Activated T-helper 1 cell treated with anti-CD3 and anti-CD28 coated beads, Interleukin-12 subunit alpha, Interleukin-12 subunit beta, Interleukin-2, Interleukin-4 antibody, amounts not matched to agents 30 ng/mL and 10 ng/mL and 1 ng/mL, durations not matched to agents 14 hours and 24 hours and 36 hours (primary cell): Measurements from ENCODE around the gene ARHGAP21. TPM values are rescaled to one million over a fixed set of nuclear protein-coding genes. Genes with fewer than 3 reads are reported as not detected.
A peak's percentile ranks its signal among the peaks of the same experiment; 100 is the strongest.
"Not testable (repeated sequence)": the region's sequence is repeated elsewhere in the genome, so short reads cannot be mapped to it uniquely, and the experiment has no call there.

ENCODE experiments used
- DNase-seq: peaks from one replicate; pipeline ENCODE4 v3.0.0; 2021; ENCODE audit warnings: low spot score
- H3K27ac Mint-ChIP-seq: one replicate; pipeline ENCODE4 v1.8.0; 2021; ENCODE audit warnings: mild to moderate bottlenecking, mixed read lengths
- H3K27me3 Mint-ChIP-seq: one replicate; pipeline ENCODE4 v1.8.0; 2022; ENCODE audit warnings: mild to moderate bottlenecking, moderate library complexity, mixed read lengths; ENCODE audit not compliant: insufficient read depth
- H3K36me3 Mint-ChIP-seq: one replicate; pipeline ENCODE4 v1.8.0; 2021; ENCODE audit warnings: low read depth, mixed read lengths
- H3K4me1 Mint-ChIP-seq: one replicate; pipeline ENCODE4 v1.8.0; 2021; ENCODE audit warnings: low read depth, mixed read lengths
- H3K4me3 Mint-ChIP-seq: one replicate; pipeline ENCODE4 v1.8.0; 2021; ENCODE audit warnings: mild to moderate bottlenecking, moderate library complexity, mixed read lengths
- H3K9me3 Mint-ChIP-seq: one replicate; pipeline ENCODE4 v1.8.0; 2021; ENCODE audit warnings: mixed read lengths
- intact Hi-C: fragments of 100-400 bp; cut with micrococcal nuclease; formaldehyde crosslinking; loops from one replicate; pipeline ENCODE4 v1.15.1; 2024
- total RNA-seq: library from RNA; stranded (reverse); gene quantifications from 2 replicates; pipeline ENCODE4 v1.2.3, GENCODE V29; 2022

Gene ARHGAP21
- total RNA-seq, 1 donor from 2014 or later: 51.1 TPM

DNA sequence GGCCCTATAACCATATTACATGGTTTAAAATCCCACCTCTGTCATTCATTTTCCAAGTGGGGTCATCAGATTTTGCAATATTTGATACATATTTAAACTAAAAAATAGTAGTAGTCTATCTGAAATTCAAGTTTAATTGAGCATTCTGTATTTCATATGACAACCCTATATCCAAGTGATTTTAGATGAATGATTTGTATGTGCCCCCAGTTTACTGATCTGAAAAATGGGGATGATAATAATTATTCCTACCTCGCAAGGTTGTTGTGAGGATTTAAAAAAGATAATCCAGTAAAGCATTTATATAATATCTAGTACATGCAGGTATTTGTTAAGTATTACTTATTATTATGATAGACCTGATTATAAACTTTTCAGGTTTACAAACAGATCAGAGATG lies 84.6 kb downstream of the ARHGAP21 start:
- Mint-ChIP-seq H3K9me3 (no peaks in the 10 kb centered on the region), H3K36me3 (peaks cover 2% of the 10 kb centered on the region), H3K4me1 (no peaks in the 10 kb centered on the region), H3K4me3 (no peak overlapping the region), H3K27ac (no peak overlapping the region), H3K27me3 (no peaks in the 10 kb centered on the region)
- no peak for DNase-seq
- intact Hi-C loops: no loop called here

DNA sequence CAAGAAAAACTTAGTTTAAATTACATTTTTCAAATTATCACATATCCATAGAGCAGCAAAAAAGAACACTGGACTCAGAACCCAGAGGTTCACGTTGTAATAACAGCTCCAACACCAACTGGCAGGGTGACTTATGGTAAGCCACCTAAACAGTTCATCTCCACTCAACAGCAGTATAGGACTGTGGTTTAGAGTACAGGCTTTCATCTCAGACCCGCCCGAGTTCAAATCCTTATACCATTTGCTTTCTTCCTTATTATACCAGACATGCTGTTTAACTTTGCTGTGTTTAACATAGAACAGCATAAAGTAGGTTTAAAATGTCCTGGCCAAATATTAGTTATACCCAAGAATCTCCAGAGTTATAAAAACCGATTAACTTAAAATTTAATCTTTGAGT lies 97.9 kb downstream of the ARHGAP21 start:
- Mint-ChIP-seq H3K36me3 (peaks cover 4% of the 10 kb centered on the region), H3K27ac (no peak overlapping the region), H3K27me3 (no peaks in the 10 kb centered on the region), H3K4me3 (no peak overlapping the region), H3K9me3 (no peaks in the 10 kb centered on the region), H3K4me1 (peaks cover 30% of the 10 kb centered on the region)
- intact Hi-C loops: no loop called here
- no peak for DNase-seq

DNA sequence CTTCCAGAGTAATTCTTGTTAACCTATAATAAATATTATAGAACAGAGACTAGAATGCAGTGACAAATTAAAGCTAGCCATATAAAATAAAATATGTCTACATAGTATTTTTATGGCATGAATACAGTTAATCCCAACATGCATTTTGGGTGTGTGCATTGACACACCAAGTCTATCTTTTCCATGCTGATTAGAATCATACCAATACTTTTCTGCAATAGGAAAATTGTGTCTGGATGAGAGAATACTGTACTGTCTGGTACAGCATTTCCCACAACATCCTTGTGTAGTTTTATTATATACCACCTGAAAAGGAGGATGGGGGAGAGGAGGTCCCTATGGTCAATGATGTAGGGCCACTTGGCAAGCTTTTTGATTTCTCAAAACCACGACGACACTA lies 100.3 kb downstream of the ARHGAP21 start:
- peaks cover 36% of the 10 kb centered on the region for H3K4me1 Mint-ChIP-seq
- no peaks in the 10 kb centered on the region for H3K9me3 Mint-ChIP-seq
- H3K4me3 Mint-ChIP-seq: no peak overlapping the region
- no peak for DNase-seq
- H3K36me3 Mint-ChIP-seq: peaks cover 8% of the 10 kb centered on the region
- H3K27me3 Mint-ChIP-seq: no peaks in the 10 kb centered on the region
- intact Hi-C loops: no loop called here
- no peak overlapping the region for H3K27ac Mint-ChIP-seq

DNA sequence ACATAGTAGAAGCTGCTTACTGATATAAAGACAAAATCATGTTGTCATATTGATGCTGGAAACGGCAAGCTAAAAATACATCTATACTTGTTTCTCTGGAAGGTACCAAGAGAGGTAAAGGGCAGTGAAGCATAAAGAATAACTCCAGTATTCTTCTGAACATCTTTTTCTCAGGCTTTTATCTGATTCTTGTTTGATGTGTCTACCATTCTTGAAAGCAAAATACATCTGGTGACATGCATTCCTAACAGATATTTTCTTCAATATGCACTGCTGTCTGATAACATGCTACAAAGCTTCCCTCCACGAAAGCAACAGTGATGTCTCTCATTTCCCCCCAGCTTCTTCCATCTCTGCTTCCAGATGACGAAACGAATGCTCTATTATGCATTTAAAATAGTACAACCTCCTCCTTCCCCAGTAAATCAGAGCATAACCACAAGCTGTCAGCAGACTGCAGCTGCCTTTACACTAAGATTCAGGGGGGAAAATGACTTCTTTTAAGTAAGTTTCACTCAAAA lies 100.8 kb downstream of the ARHGAP21 start:
- Mint-ChIP-seq H3K9me3 (no peaks in the 10 kb centered on the region), H3K27me3 (no peaks in the 10 kb centered on the region), H3K4me3 (peak overlapping the region; percentile 3), H3K36me3 (peaks cover 11% of the 10 kb centered on the region), H3K27ac (peak overlapping the region; percentile 5), H3K4me1 (peaks cover 40% of the 10 kb centered on the region)
- no peak for DNase-seq
- intact Hi-C loops: no loop called here

- H3K4me1 Mint-ChIP-seq: peaks cover 40% of the 10 kb centered on the region
- H3K36me3 Mint-ChIP-seq: peaks cover 14% of the 10 kb centered on the region
- intact Hi-C loops, H3K4me3 Mint-ChIP-seq, H3K9me3 Mint-ChIP-seq, DNase-seq, H3K27me3 Mint-ChIP-seq: not testable (repeated sequence)
- H3K27ac Mint-ChIP-seq: peak overlapping the region; percentile 36
Observed at GRCh38 chr10:24621035-24621795, 102.5 kb downstream of the ARHGAP21 start.

DNA sequence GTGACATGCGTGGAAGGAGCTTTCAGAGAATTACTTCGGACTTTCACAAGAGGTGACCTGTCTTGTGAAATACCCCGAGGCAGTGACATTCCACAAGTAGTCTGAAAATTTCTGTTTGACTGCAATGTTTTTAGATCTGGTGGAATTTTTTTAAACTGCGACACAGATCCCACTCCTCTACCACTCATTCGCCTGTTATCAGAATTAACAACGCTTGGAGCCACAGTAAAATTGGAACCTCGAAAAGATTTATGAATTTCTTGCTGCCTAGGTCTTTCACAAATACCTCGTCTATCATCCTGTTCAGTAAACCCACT lies 103.7 kb downstream of the ARHGAP21 start:
- H3K27me3 Mint-ChIP-seq, H3K4me3 Mint-ChIP-seq, H3K27ac Mint-ChIP-seq, DNase-seq, H3K9me3 Mint-ChIP-seq, intact Hi-C loops: not testable (repeated sequence)
- Mint-ChIP-seq H3K36me3 (peaks cover 17% of the 10 kb centered on the region), H3K4me1 (peaks cover 40% of the 10 kb centered on the region)

DNA sequence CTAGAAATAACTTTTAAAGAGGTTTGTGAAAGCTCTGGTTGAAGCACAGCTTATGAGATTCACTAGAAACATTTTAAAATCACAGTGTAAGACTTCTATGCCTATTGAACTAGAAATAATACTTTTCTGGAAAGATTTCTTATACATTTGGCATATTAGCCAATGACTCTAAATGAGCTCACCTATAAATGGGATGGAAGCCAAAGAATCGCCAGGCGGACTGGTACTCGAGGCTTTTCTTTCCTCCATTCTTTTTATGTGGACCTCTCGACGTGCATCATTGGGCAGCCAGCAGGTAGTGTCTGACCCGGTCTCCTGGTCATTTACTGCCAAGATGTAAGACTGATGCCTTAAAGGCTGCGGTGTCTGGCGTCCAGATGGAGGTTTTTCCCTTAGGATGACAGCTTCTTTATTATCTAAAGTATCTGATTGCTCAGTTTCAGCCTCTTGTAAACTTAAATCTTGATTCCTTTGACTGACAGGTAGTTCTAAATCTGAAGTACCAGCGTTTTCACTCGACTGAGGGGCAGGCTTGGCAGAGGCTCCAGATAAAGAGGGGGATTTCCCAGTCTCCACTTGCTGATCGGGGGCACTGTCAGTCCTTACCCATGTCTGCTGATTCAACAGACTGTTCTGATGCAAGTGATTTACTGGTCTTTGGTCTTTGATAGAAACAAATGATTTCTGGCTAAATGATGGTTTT lies 104.2 kb downstream of the ARHGAP21 start:
- Mint-ChIP-seq H3K36me3 (peaks cover 17% of the 10 kb centered on the region), H3K4me1 (peaks cover 40% of the 10 kb centered on the region)
- H3K27me3 Mint-ChIP-seq, H3K4me3 Mint-ChIP-seq, H3K27ac Mint-ChIP-seq, intact Hi-C loops, DNase-seq, H3K9me3 Mint-ChIP-seq: not testable (repeated sequence)

DNA sequence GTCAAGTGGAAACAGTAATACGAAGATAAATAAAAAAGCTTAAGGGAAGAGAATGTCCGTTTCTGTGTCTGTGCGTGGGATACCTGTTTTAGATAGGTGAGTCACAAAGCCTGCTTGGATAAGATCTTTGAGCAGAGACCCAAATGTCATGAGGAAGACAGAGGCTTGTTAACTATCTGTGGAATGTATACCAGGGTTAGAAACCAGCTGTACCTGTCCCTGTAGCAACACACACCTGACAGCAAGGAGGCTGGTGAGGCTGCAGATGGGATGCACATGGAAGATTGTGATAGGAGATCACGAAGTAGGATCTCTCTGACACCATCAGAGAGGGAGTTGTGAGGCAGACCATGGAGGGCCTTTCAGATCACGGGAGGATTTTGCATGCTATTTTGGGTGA lies 105.3 kb downstream of the ARHGAP21 start:
- H3K9me3 Mint-ChIP-seq: no peaks in the 10 kb centered on the region
- peak overlapping the region; percentile 74 for H3K27ac Mint-ChIP-seq
- DNase-seq: no peak
- H3K4me1 Mint-ChIP-seq: peaks cover 34% of the 10 kb centered on the region
- H3K36me3 Mint-ChIP-seq: peaks cover 19% of the 10 kb centered on the region
- peak overlapping the region; percentile 77 for H3K4me3 Mint-ChIP-seq
- H3K27me3 Mint-ChIP-seq: no peaks in the 10 kb centered on the region
- intact Hi-C loops: no loop called here

- DNase-seq: no peak
- Mint-ChIP-seq H3K9me3 (no peaks in the 10 kb centered on the region), H3K27ac (peak overlapping the region; percentile 74), H3K27me3 (no peaks in the 10 kb centered on the region), H3K4me1 (peaks cover 29% of the 10 kb centered on the region), H3K4me3 (no peak overlapping the region), H3K36me3 (peaks cover 20% of the 10 kb centered on the region)
- intact Hi-C loops: loop anchor here (1.0 kb wide), 2 partner anchors 15 to 463 kb away; no protein-coding TSS in a partner anchor
Observed at GRCh38 chr10:24617771-24618396, 105.8 kb downstream of the ARHGAP21 start.

GRCh38 chr10:24616536-24616935 lies 107.2 kb downstream of the ARHGAP21 start:
- intact Hi-C loops: no loop called here
- Mint-ChIP-seq H3K4me3 (no peak overlapping the region), H3K9me3 (no peaks in the 10 kb centered on the region), H3K27ac (no peak overlapping the region), H3K27me3 (no peaks in the 10 kb centered on the region), H3K36me3 (peaks cover 20% of the 10 kb centered on the region), H3K4me1 (peaks cover 18% of the 10 kb centered on the region)
- DNase-seq: no peak

- no peaks in the 10 kb centered on the region for H3K27me3 Mint-ChIP-seq
- peaks cover 32% of the 10 kb centered on the region for H3K4me1 Mint-ChIP-seq
- peaks cover 11% of the 10 kb centered on the region for H3K9me3 Mint-ChIP-seq
- DNase-seq: no peak
- H3K36me3 Mint-ChIP-seq: peaks cover 25% of the 10 kb centered on the region
- intact Hi-C loops: loop anchor here (10.0 kb wide), 1 partner anchor 1241 kb away; no protein-coding TSS in a partner anchor
- no peak overlapping the region for H3K4me3 Mint-ChIP-seq
- H3K27ac Mint-ChIP-seq: no peak overlapping the region
Observed at GRCh38 chr10:24606021-24606420, 117.7 kb downstream of the ARHGAP21 start.

GRCh38 chr10:24605141-24605540 lies 118.5 kb downstream of the ARHGAP21 start:
- intact Hi-C loops: loop anchor here (10.0 kb wide), 1 partner anchor 1240 kb away; no protein-coding TSS in a partner anchor
- Mint-ChIP-seq H3K4me1 (peaks cover 32% of the 10 kb centered on the region), H3K9me3 (peaks cover 11% of the 10 kb centered on the region), H3K4me3 (no peak overlapping the region), H3K27ac (peak overlapping the region; percentile 4), H3K27me3 (no peaks in the 10 kb centered on the region), H3K36me3 (peaks cover 31% of the 10 kb centered on the region)
- DNase-seq: no peak

DNA sequence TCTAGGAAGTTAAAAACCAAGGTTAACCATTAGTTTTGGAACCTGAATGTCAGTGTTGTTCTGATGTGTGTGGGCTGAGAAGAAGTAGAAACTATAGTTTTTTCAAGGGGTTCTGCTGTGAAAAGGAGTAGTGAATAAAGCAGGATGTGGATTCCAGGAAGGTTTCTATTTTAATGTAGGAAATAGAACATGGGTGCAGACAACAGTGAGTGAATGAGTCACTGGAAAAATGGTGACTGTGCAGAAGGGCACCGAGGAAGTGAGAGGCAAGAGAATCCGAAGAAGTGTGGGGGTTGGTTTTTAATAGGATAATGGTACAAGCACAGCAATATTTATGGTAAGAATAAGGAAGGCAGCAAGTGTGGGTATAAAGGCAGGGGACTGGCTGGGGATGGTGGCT lies 120.4 kb downstream of the ARHGAP21 start:
- Mint-ChIP-seq H3K27ac (peak overlapping the region; percentile 95), H3K4me3 (peak overlapping the region; percentile 45), H3K4me1 (peaks cover 38% of the 10 kb centered on the region), H3K36me3 (peaks cover 38% of the 10 kb centered on the region), H3K27me3 (no peaks in the 10 kb centered on the region), H3K9me3 (peaks cover 11% of the 10 kb centered on the region)
- DNase-seq: no peak
- intact Hi-C loops: loop anchor here (1.0 to 10.0 kb wide), 9 partner anchors 13 to 1239 kb away; partner anchors contain the start of genes ENKUR and THNSL1
